K562 (cell line): Measurements from ENCODE around the gene POLR3A. TPM values are rescaled to one million over a fixed set of nuclear protein-coding genes. Genes with fewer than 3 reads are reported as not detected.
A peak's percentile ranks its signal among the peaks of the same experiment; 100 is the strongest.

Source experiments
- ATAC-seq: fragments of 200-7000 bp; cut with Tn5 transposase; 3 replicates; pipeline ENCODE4 v1.9.1; 2020; ENCODE audit warnings: moderate library complexity
- BruUV-seq: library from RNA; stranded (reverse); fragments of 400-500 nt; replicated peaks from 2 replicates; lab custom pipeline; 2021; lab: Mats Ljungman, UMichigan
- CTCF ChIA-PET: fragments of 300-600 bp; formaldehyde crosslinking; extraction: SDS; loops from one replicate; lab custom pipeline; 2021; ENCODE audit warnings: low intra/inter-chr PET ratio; lab: Yijun Ruan, JAX
- POLR2A ChIA-PET: fragments of 300-600, 350-650 bp; sonication (Branson Sonifier 250); formaldehyde crosslinking; extraction: SDS; loops from one replicate; lab custom pipeline; 2021; ENCODE audit warnings: antibody characterized with exemption, inconsistent platforms; lab: Yijun Ruan, JAX
- DNase-seq, 4 experiments: peaks; one replicate each; pipeline versions ENCODE4 v3.0.0 to v3.0.0-alpha.2; 2011 to 2018; ENCODE audit warnings: low spot score in 3 of 4, mixed read lengths in 3 of 4; ENCODE audit errors: extremely low read depth in 1 of 4
- FAIRE-seq: peaks from 2 replicates; lab custom pipeline; 2011; peaks lifted over from hg19 to GRCh38; lab: Jason Lieb, UNC
- H2AFZ ChIP-seq: 2 replicates; pipeline ENCODE4 v1.6.0; 2011; ENCODE audit warnings: low read depth, low read length, control low read depth, inconsistent platforms
- H3K27ac ChIP-seq: fragments of 200-600 bp; 3 replicates; pipeline ENCODE4 v1.8.0; 2011; ENCODE audit warnings: low read depth, mild to moderate bottlenecking, control low read depth, inconsistent platforms, low read length, moderate library complexity, mixed read lengths; ENCODE audit errors: extremely low read depth
- H3K27me3 ChIP-seq, 2 experiments: fragments of 300-600 bp in 1 of 2; 2 replicates in 1 of 2; 3 replicates in 1 of 2; pipeline versions ENCODE4 v1.6.0 to v1.8.0; 2011; ENCODE audit warnings: inconsistent platforms in 2 of 2, low read length in 2 of 2, mild to moderate bottlenecking in 1 of 2, mixed read lengths in 1 of 2, moderate library complexity in 1 of 2; ENCODE audit not compliant: control insufficient read depth in 2 of 2, insufficient read depth in 2 of 2
- H3K36me3 ChIP-seq: fragments of 300-600 bp; 3 replicates; pipeline ENCODE4 v1.8.0; 2011; ENCODE audit warnings: mild to moderate bottlenecking, low read length, inconsistent platforms; ENCODE audit not compliant: control insufficient read depth, insufficient read depth
- H3K4me1 ChIP-seq, 2 experiments: fragments of 200-600 bp in 1 of 2; replicated peaks in 1 of 2; 2 replicates in 1 of 2; 3 replicates in 1 of 2; pipeline versions ENCODE4 v1.5.1 to v1.8.0; 2011; ENCODE audit warnings: inconsistent platforms in 2 of 2, low read length in 2 of 2, mild to moderate bottlenecking in 1 of 2, mixed read lengths in 1 of 2, moderate library complexity in 1 of 2; ENCODE audit not compliant: control insufficient read depth in 2 of 2, insufficient read depth in 2 of 2
- H3K4me2 ChIP-seq: 2 replicates; pipeline ENCODE4 v1.6.1; 2011; ENCODE audit warnings: low read length, control low read depth, inconsistent platforms, mixed read lengths; ENCODE audit not compliant: insufficient read depth
- H3K4me3 ChIP-seq: fragments of 200-600 bp; sonication (generic), shearing (Covaris generic); 2 replicates; pipeline ENCODE4 v1.5.1; 2016; ENCODE audit warnings: control low read depth, inconsistent platforms
- H3K79me2 ChIP-seq: fragments of 200-600 bp; 3 replicates; pipeline ENCODE4 v1.8.0; 2011; ENCODE audit warnings: low read length, inconsistent platforms; ENCODE audit not compliant: control insufficient read depth, insufficient read depth
- H3K9ac ChIP-seq, 2 experiments: 2 replicates each; pipeline versions ENCODE4 v1.6.0 to v1.6.1; 2011; ENCODE audit warnings: low read depth in 2 of 2, low read length in 2 of 2, control low read depth in 1 of 2, inconsistent platforms in 1 of 2, mild to moderate bottlenecking in 1 of 2, mixed read lengths in 1 of 2; ENCODE audit not compliant: insufficient read depth in 1 of 2
- H3K9me1 ChIP-seq: one replicate; pipeline ENCODE4 v1.6.0; 2011; ENCODE audit warnings: inconsistent platforms, mild to moderate bottlenecking, low read length, moderate library complexity; ENCODE audit not compliant: control insufficient read depth, insufficient read depth
- H3K9me3 ChIP-seq: replicated peaks from 2 replicates; pipeline ENCODE4 v1.5.1; 2011; ENCODE audit warnings: low read depth, low read length, inconsistent platforms; ENCODE audit not compliant: control insufficient read depth, insufficient read depth
- H4K20me1 ChIP-seq: replicated peaks from 2 replicates; pipeline ENCODE4 v1.6.1; 2011; ENCODE audit warnings: low read length, inconsistent platforms, mixed read lengths; ENCODE audit not compliant: control insufficient read depth, insufficient read depth
- ASH1L ChIP-seq: fragments of 450-650 bp; IDR thresholded peaks from 2 replicates; pipeline ENCODE4 v1.6.1; 2018; ENCODE audit warnings: borderline replicate concordance, mild to moderate bottlenecking, low read depth; ENCODE audit not compliant: partially characterized antibody
- CHCHD3 ChIP-seq: fragments of 250-450 bp; sonication (Bioruptor Pico); IDR thresholded peaks from 2 replicates; pipeline ENCODE4 v2.1.2; 2022; ENCODE audit warnings: mild to moderate bottlenecking
- ELF4 ChIP-seq: fragments of 450-650 bp; formaldehyde crosslinking; IDR thresholded peaks from 2 replicates; pipeline ENCODE4 v1.4.0; 2022; ENCODE audit warnings: missing genetic modification characterization
- MAFK ChIP-seq: IDR thresholded peaks from 2 replicates; pipeline ENCODE4 v1.6.1; 2011; ENCODE audit warnings: low read length, improper control_type of control experiment
- PTTG1 ChIP-seq: fragments of 450-650 bp; IDR thresholded peaks from 2 replicates; pipeline ENCODE4 v1.6.1; 2016; ENCODE audit warnings: low read depth, mild to moderate bottlenecking, missing genetic modification characterization, missing compliant biosample characterization
- RBM25 ChIP-seq: fragments of 200-400 bp; formaldehyde crosslinking; IDR thresholded peaks from 2 replicates; pipeline ENCODE4 v1.6.1; 2018; ENCODE audit warnings: low read length, low read depth, moderate library complexity; ENCODE audit not compliant: severe bottlenecking
- SPI1 ChIP-seq: IDR thresholded peaks from 2 replicates; pipeline ENCODE4 v1.6.1; 2011; ENCODE audit warnings: low read depth, low read length, control low read depth, borderline replicate concordance
- TCF3 ChIP-seq: sonication (generic); formaldehyde crosslinking; IDR thresholded peaks from 2 replicates; pipeline ENCODE4 v1.4.0; 2020; ENCODE audit warnings: mild to moderate bottlenecking, missing genetic modification reagents
- USF2 ChIP-seq: sonication (generic); formaldehyde crosslinking; IDR thresholded peaks from 2 replicates; pipeline ENCODE4 v1.5.0; 2020; ENCODE audit warnings: missing genetic modification reagents
- ZNF408 ChIP-seq: fragments of 250-450 bp; sonication (Bioruptor Pico); IDR thresholded peaks from 2 replicates; pipeline ENCODE4 v1.4.0; 2020; ENCODE audit warnings: low read depth, mild to moderate bottlenecking, moderate library complexity
- WGBS: fragments of 100-300 bp; shearing (Covaris generic); methylation state at CpG from one replicate; pipeline ENCODE4 v1.1.6; 2016; ENCODE audit warnings: low coverage, mixed read lengths; ENCODE audit not compliant: insufficient coverage; ENCODE audit errors: missing lambda C conversion rate; 5-methylcytosine and 5-hydroxymethylcytosine counted together
- in situ Hi-C: fragments of 300-500 bp; cut with MboI; formaldehyde crosslinking; loops from 4 replicates; pipeline ENCODE4 v1.15.0; 2018; ENCODE audit warnings: inconsistent platforms, mixed read lengths
- intact Hi-C: fragments of 100-400 bp; cut with micrococcal nuclease; formaldehyde crosslinking; loops from 2 replicates; pipeline ENCODE4 v1.14.2; 2022
- polyA plus RNA-seq, 8 experiments: library from polyadenylated mRNA; depleted of rRNA in 4 of 8; stranded (reverse) in 5 of 8; unstranded in 3 of 8; fragments of >200 nt; fragmentation: Nextera tagmentation in 2 of 8; fragmentation: Illumina TruSeq in 1 of 8; extraction: Ambion mirVana in 2 of 8; extraction: Trizol in 1 of 8; gene quantifications; 2 replicates each; pipeline versions ENCODE4 v1.2.1 to v1.2.3, GENCODE V29; 2011 to 2014; ENCODE audit warnings: inconsistent platforms in 1 of 8, missing spikeins in 1 of 8
- total RNA-seq, 7 experiments: library from RNA; depleted of rRNA in 6 of 7; stranded (reverse); fragments of >200 nt in 6 of 7; fragmentation: Illumina TruSeq in 2 of 7; extraction: Trizol in 2 of 7; gene quantifications; 2 replicates each; pipeline versions ENCODE4 v1.2.1 to v1.2.3, GENCODE V29; 2011 to 2021; ENCODE audit warnings: low replicate concordance in 1 of 7

Gene POLR3A
- total and polyA plus RNA-seq, 9 of the 15 experiments (the other 6 are each of a cell fraction or from before 2014, with no cell fraction given) = 14.9 to 37.0 (median 26.7) TPM

GRCh38 chr10:78045856-78046255 is 16.5 kb upstream of the POLR3A start (continued):
- TF ChIP-seq MAFK = no peak
- no peak for TF ChIP-seq TCF3 (CRISPR knock-in tag)
- no peak for TF ChIP-seq PTTG1

- Histone ChIP-seq H3K9me1 (peaks cover 5% of the 10 kb centered on the region), H3K79me2 (peaks cover 17% of the 10 kb centered on the region; the same call in 2 of the 3 replicates), H3K27me3 (no peaks in the 10 kb centered on the region), H4K20me1 (peaks cover 52% of the 10 kb centered on the region), H2AFZ (no peak overlapping the region), H3K9ac (no peak overlapping the region), H3K4me3 (no peak overlapping the region), H3K4me1 (peaks cover 11 to 35% of the 10 kb centered on the region in 2 experiments; a peak in 4 of 5 replicates), H3K27ac (no peak overlapping the region), H3K9me3 (no peaks in the 10 kb centered on the region), H3K36me3 (peaks cover 26% of the 10 kb centered on the region), H3K4me2 (no peak overlapping the region)
- FAIRE-seq = no peak
- no TSS peak for BruUV-seq
- no peak for ATAC-seq
- in situ Hi-C loops = loop anchor here (25.0 kb wide), 1 partner anchor 1142 kb away; no protein-coding TSS in a partner anchor
- POLR2A ChIA-PET = interaction anchor here (0.7 to 3.8 kb wide), 6 partner anchors 8 to 1175 kb away, joined by 3 to 21 read pairs (median 3); no protein-coding TSS in a partner anchor
- DNase-seq = peak in 1 of 4 experiments; percentile 29
- TF ChIP-seq SPI1 (peak; percentile 92), CHCHD3 (CRISPR knock-in tag) (no peak), USF2 (CRISPR knock-in tag) (no peak), RBM25 (no peak), ZNF408 (CRISPR knock-in tag) (no peak), ELF4 (CRISPR knock-in tag) (no peak), ASH1L (no peak)
- CTCF ChIA-PET = no interaction called here
- intact Hi-C loops = loop anchor here (5.0 to 10.0 kb wide), 4 partner anchors 122 to 1152 kb away; no protein-coding TSS in a partner anchor
- 30% methylated on average over 10 of the region's 10 CpGs for WGBS
These were observed 15.9 kb upstream of the POLR3A start for GRCh38 chr10:78045237-78045636.
